HCT116 (cell line): Measurements from ENCODE around the gene FAT1. TPM values are rescaled to one million over a fixed set of nuclear protein-coding genes. Genes with fewer than 3 reads are reported as not detected.

Experiments
- ATAC-seq: fragments of 200-7000 bp; cut with Tn5 transposase; 2 replicates; pipeline ENCODE4 v1.9.1; 2020; ENCODE audit warnings: mild to moderate bottlenecking, moderate library complexity
- BruUV-seq: library from RNA; stranded (reverse); fragments of 400-500 nt; replicated peaks from 2 replicates; lab custom pipeline; 2021; lab: Mats Ljungman, UMichigan
- CTCF ChIA-PET: fragments of 300-600 bp; sonication (Branson Sonifier 250); formaldehyde crosslinking; loops from one replicate; lab custom pipeline; 2021; ENCODE audit warnings: antibody characterized with exemption; lab: Charles Lee
- POLR2A ChIA-PET: fragments of 300-600, 350-600 bp; sonication (Branson Sonifier 250); formaldehyde crosslinking; loops from one replicate; lab custom pipeline; 2021; ENCODE audit warnings: antibody characterized with exemption; lab: Charles Lee
- RAD21 ChIA-PET, 2 experiments: fragments of 300-600 bp; sonication (Branson Sonifier 250); formaldehyde crosslinking; loops; one replicate each; lab custom pipeline; 2023; ENCODE audit warnings: low total read pairs in 2 of 2; ENCODE audit not compliant: uncharacterized antibody in 2 of 2, unreplicated experiment in 2 of 2, low non-redundant PET in 1 of 2; lab: Charles Lee
- DNase-seq: peaks from one replicate; pipeline ENCODE4 v3.0.0-alpha.2; 2010; ENCODE audit warnings: low read depth, low spot score
- H2AFZ ChIP-seq: fragments of 200-600 bp; shearing (Covaris generic), sonication (generic); 2 replicates; pipeline ENCODE4 v1.6.1; 2017; ENCODE audit warnings: low read depth, mixed run types, mixed read lengths, antibody characterized with exemption, low read length; ENCODE audit not compliant: poor library complexity, severe bottlenecking
- H3K27ac ChIP-seq: 2 replicates; pipeline ENCODE4 v1.5.1; 2012; ENCODE audit warnings: low read depth, low read length
- H3K27me3 ChIP-seq: fragments of 200-600 bp; sonication (generic); 2 replicates; pipeline ENCODE4 v1.6.1; 2016; ENCODE audit warnings: mixed run types, low read length, mixed read lengths; ENCODE audit not compliant: insufficient read depth
- H3K36me3 ChIP-seq, 2 experiments: fragments of 200-500 bp in 1 of 2; fragments of 200-600 bp in 1 of 2; sonication (Bioruptor generic) in 1 of 2; sonication (generic) in 1 of 2; 2 replicates each; pipeline versions ENCODE4 v1.5.1 to v1.6.1; 2014 to 2016; ENCODE audit warnings: low read length in 2 of 2, inconsistent platforms in 1 of 2, mixed read lengths in 1 of 2, mixed run types in 1 of 2; ENCODE audit not compliant: insufficient read depth in 2 of 2, control insufficient read depth in 1 of 2
- H3K4me1 ChIP-seq, 2 experiments: fragments of 200-600 bp in 1 of 2; sonication (generic) in 1 of 2; 2 replicates each; pipeline versions ENCODE4 v1.5.1 to v1.6.1; 2012 to 2017; ENCODE audit warnings: low read length in 2 of 2, inconsistent platforms in 1 of 2, mild to moderate bottlenecking in 1 of 2, mixed read lengths in 1 of 2, mixed run types in 1 of 2, moderate library complexity in 1 of 2; ENCODE audit not compliant: insufficient read depth in 2 of 2, control insufficient read depth in 1 of 2
- H3K4me2 ChIP-seq: fragments of 200-600 bp; sonication (generic); 2 replicates; pipeline ENCODE4 v1.6.1; 2017; ENCODE audit warnings: mixed run types, low read length, mixed read lengths
- H3K4me3 ChIP-seq, 2 experiments: fragments of 200-600 bp in 1 of 2; sonication (generic) in 1 of 2; replicated peaks in 1 of 2; 2 replicates each; pipeline ENCODE4 v1.5.1; 2011 to 2016; ENCODE audit warnings: low read length in 2 of 2, control low read depth in 1 of 2, low read depth in 1 of 2, mild to moderate bottlenecking in 1 of 2, mixed read lengths in 1 of 2, mixed run types in 1 of 2
- H3K79me2 ChIP-seq: fragments of 200-600 bp; sonication (generic); 2 replicates; pipeline ENCODE4 v1.6.1; 2017; ENCODE audit warnings: mild to moderate bottlenecking, mixed run types, low read length, moderate library complexity, mixed read lengths; ENCODE audit not compliant: insufficient read depth
- H3K9ac ChIP-seq: fragments of 200-600 bp; sonication (generic); 2 replicates; pipeline ENCODE4 v1.6.1; 2016; ENCODE audit warnings: low read length, mixed read lengths
- H3K9me2 ChIP-seq: fragments of 200-600 bp; sonication (generic), shearing (Covaris generic); 2 replicates; pipeline ENCODE4 v1.6.1; 2017; ENCODE audit warnings: mixed run types, mild to moderate bottlenecking, moderate library complexity; ENCODE audit not compliant: insufficient read depth
- H3K9me3 ChIP-seq, 2 experiments: fragments of 200-500 bp in 1 of 2; fragments of 200-600 bp in 1 of 2; sonication (Bioruptor generic) in 1 of 2; sonication (generic) in 1 of 2; 2 replicates each; pipeline ENCODE4 v1.6.1; 2014 to 2017; ENCODE audit warnings: low read length in 2 of 2, mixed read lengths in 2 of 2, inconsistent platforms in 1 of 2, low read depth in 1 of 2, mild to moderate bottlenecking in 1 of 2, mixed run types in 1 of 2, moderate library complexity in 1 of 2; ENCODE audit not compliant: control insufficient read depth in 1 of 2, insufficient read depth in 1 of 2
- H4K20me1 ChIP-seq: fragments of 200-600 bp; sonication (generic), shearing (Covaris generic); 2 replicates; pipeline ENCODE4 v1.6.1; 2017; ENCODE audit warnings: mixed run types, mild to moderate bottlenecking, moderate library complexity; ENCODE audit not compliant: insufficient read depth
- EZH2 ChIP-seq: fragments of 200-600 bp; sonication (generic); IDR thresholded peaks from 2 replicates; pipeline ENCODE4 v1.6.1; 2017; ENCODE audit warnings: antibody characterized with exemption, mixed run types
- EZH2phosphoT487 ChIP-seq: fragments of 200-600 bp; IDR thresholded peaks from 2 replicates; pipeline ENCODE4 v1.6.1; 2018; ENCODE audit warnings: antibody characterized with exemption, borderline replicate concordance
- FOSL1 ChIP-seq: IDR thresholded peaks from 2 replicates; pipeline ENCODE4 v1.6.1; 2012; ENCODE audit warnings: low read depth
- SIN3A ChIP-seq: IDR thresholded peaks from 2 replicates; pipeline ENCODE4 v1.6.1; 2012; ENCODE audit warnings: low read depth
- SRF ChIP-seq: IDR thresholded peaks from 2 replicates; pipeline ENCODE4 v1.6.1; 2012; ENCODE audit warnings: low read depth
- TCF7L2 ChIP-seq: IDR thresholded peaks from 2 replicates; pipeline ENCODE4 v1.7.0; 2011; ENCODE audit warnings: borderline replicate concordance, inconsistent platforms; ENCODE audit not compliant: insufficient read depth, insufficient read length; ENCODE audit errors: extremely low read depth
- YY1 ChIP-seq: IDR thresholded peaks from 2 replicates; pipeline ENCODE4 v1.6.1; 2011; ENCODE audit warnings: low read length, low read depth, moderate library complexity, mild to moderate bottlenecking; ENCODE audit not compliant: insufficient replicate concordance; ENCODE audit errors: extremely low read depth
- ZFX ChIP-seq: fragments of 450-650 bp; IDR thresholded peaks from 2 replicates; pipeline ENCODE4 v1.6.1; 2017
- ZNF274 ChIP-seq: fragments of 200-500 bp; sonication (Bioruptor generic); IDR thresholded peaks from 2 replicates; pipeline ENCODE4 v1.6.1; 2014; ENCODE audit warnings: mild to moderate bottlenecking, low read depth, low read length, inconsistent platforms
- intact Hi-C: fragments of 100-400 bp; cut with micrococcal nuclease; formaldehyde crosslinking; loops from 2 replicates; pipeline ENCODE4 v1.10.0; 2022
- total RNA-seq: library from RNA; stranded (reverse); gene quantifications from one replicate; pipeline ENCODE4 v1.2.1, GENCODE V29; 2021; ENCODE audit not compliant: unreplicated experiment
- TF ChIP-seq, protein P1 (sequence below): IDR thresholded peaks from 2 replicates; pipeline ENCODE4 v1.6.1; 2012; ENCODE audit warnings: low read depth
- TF ChIP-seq, protein P2 (sequence below): IDR thresholded peaks from 2 replicates; pipeline ENCODE4 v1.6.1; 2012

FAT1 gene
- total RNA-seq, 1 experiment from 2014 or later: 676 TPM

DNA sequence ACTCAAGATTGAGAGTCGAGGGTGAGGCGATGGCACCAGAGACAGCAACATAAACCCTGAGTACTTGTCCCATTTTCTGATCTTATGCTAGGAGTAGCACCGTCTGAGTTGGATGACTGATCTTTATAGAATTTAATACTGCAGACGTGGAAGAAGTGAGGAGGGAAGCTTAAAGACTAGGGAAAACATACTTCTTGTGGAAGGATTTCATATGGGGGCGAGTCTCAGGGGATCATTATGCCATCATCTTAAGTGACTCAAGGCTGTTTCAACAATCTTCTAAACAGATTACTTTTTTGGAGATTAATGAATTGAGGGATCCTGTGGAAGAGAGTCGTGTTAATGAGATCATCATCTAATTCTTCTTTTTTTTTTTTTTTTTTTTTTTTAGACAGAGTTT lies 17.2 kb upstream of the FAT1 start:
- TF ChIP-seq, protein P1, sequence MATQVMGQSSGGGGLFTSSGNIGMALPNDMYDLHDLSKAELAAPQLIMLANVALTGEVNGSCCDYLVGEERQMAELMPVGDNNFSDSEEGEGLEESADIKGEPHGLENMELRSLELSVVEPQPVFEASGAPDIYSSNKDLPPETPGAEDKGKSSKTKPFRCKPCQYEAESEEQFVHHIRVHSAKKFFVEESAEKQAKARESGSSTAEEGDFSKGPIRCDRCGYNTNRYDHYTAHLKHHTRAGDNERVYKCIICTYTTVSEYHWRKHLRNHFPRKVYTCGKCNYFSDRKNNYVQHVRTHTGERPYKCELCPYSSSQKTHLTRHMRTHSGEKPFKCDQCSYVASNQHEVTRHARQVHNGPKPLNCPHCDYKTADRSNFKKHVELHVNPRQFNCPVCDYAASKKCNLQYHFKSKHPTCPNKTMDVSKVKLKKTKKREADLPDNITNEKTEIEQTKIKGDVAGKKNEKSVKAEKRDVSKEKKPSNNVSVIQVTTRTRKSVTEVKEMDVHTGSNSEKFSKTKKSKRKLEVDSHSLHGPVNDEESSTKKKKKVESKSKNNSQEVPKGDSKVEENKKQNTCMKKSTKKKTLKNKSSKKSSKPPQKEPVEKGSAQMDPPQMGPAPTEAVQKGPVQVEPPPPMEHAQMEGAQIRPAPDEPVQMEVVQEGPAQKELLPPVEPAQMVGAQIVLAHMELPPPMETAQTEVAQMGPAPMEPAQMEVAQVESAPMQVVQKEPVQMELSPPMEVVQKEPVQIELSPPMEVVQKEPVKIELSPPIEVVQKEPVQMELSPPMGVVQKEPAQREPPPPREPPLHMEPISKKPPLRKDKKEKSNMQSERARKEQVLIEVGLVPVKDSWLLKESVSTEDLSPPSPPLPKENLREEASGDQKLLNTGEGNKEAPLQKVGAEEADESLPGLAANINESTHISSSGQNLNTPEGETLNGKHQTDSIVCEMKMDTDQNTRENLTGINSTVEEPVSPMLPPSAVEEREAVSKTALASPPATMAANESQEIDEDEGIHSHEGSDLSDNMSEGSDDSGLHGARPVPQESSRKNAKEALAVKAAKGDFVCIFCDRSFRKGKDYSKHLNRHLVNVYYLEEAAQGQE: no peak
- TF ChIP-seq ZNF274: no peak
- no peak for TF ChIP-seq SRF
- no peak for TF ChIP-seq FOSL1
- no peak for TF ChIP-seq SIN3A
- POLR2A ChIA-PET: no interaction called here
- intact Hi-C loops: no loop called here
- no peaks in the 10 kb centered on the region for H3K36me3 ChIP-seq
- no peak overlapping the region for H3K9ac ChIP-seq
- CTCF ChIA-PET: no interaction called here
- no TSS peak for BruUV-seq
- no peaks in the 10 kb centered on the region for H4K20me1 ChIP-seq
- no peaks in the 10 kb centered on the region for H3K79me2 ChIP-seq
- H3K9me2 ChIP-seq: no peaks in the 10 kb centered on the region
- ATAC-seq (no peak), DNase-seq (no peak)
- H2AFZ ChIP-seq: no peak overlapping the region
- no peaks in the 10 kb centered on the region for H3K27me3 ChIP-seq
- no peaks in the 10 kb centered on the region for H3K9me3 ChIP-seq
- RAD21 ChIA-PET: no interaction called here
- H3K4me2 ChIP-seq: no peak overlapping the region
- H3K4me1 ChIP-seq: peaks cover 27 to 36% of the 10 kb centered on the region in 2 experiments
- H3K27ac ChIP-seq: no peak overlapping the region; the same call in 1 of the 2 replicates
- no peak overlapping the region for H3K4me3 ChIP-seq

DNA sequence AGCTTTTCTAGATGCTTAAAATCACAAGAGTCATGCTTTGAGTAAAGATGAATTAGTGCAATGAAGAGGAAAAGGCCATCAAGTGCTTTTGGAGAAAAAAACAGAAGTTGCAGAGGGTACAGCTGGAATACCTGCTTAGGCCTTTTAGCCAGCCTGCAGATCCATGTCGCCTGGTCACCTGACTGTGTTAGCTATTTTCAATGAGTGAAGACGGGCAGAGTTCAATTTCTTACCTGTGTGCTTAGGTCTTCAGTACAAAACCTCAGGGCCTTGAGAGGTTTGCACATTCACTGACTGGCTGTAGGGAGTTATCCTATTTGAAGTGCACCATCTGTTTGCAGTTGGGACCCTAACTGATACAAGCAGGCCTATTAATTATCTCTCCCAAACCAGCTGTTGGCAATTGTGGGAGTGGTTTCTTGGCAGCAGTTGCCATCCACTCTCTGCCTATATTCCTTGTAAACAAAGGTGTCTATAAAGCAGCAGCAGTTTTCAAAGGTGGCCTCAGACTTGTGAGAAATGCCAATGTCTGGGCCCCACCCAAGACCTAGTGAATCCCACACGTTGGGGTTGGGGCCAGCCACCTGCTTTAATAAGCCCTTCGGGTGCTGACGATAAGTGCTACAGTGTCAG lies 16.3 kb upstream of the FAT1 start:
- ChIA-PET POLR2A (no interaction called here), RAD21 (no interaction called here), CTCF (no interaction called here)
- Histone ChIP-seq H3K27ac (no peak overlapping the region), H3K9ac (no peak overlapping the region), H3K27me3 (no peaks in the 10 kb centered on the region), H3K36me3 (no peaks in the 10 kb centered on the region), H3K4me1 (peaks cover 35 to 45% of the 10 kb centered on the region in 2 experiments), H3K4me2 (no peak overlapping the region), H3K4me3 (no peak overlapping the region), H2AFZ (no peak overlapping the region), H3K79me2 (no peaks in the 10 kb centered on the region), H4K20me1 (no peaks in the 10 kb centered on the region), H3K9me2 (no peaks in the 10 kb centered on the region), H3K9me3 (no peaks in the 10 kb centered on the region)
- no peak for ATAC-seq
- BruUV-seq: no TSS peak
- no peak for DNase-seq
- intact Hi-C loops: no loop called here
- no peak for TF ChIP-seq ZFX
- TF ChIP-seq TCF7L2: no peak
- TF ChIP-seq ZNF274: no peak
- TF ChIP-seq SRF: no peak
- TF ChIP-seq, protein P2, sequence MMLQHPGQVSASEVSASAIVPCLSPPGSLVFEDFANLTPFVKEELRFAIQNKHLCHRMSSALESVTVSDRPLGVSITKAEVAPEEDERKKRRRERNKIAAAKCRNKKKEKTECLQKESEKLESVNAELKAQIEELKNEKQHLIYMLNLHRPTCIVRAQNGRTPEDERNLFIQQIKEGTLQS: no peak
- no peak for TF ChIP-seq EZH2
- no peak for TF ChIP-seq EZH2phosphoT487
- TF ChIP-seq YY1: no peak
- TF ChIP-seq, protein P1: no peak
